Type B pancreatic cell (in vitro differentiated cells): ENCODE results near the gene ITGAE. TPM values are rescaled to one million over a fixed set of nuclear protein-coding genes. Genes with fewer than 3 reads are reported as not detected.
"Not testable (repeated sequence)": the region's sequence is repeated elsewhere in the genome, so short reads cannot be mapped to it uniquely, and the experiment has no call there.

Experiments used
- DNase-seq: peaks from one replicate; pipeline ENCODE4 v3.0.0; 2021; ENCODE audit warnings: mixed read lengths; ENCODE audit not compliant: unreplicated experiment; ENCODE audit errors: extremely low spot score
- H3K27ac Mint-ChIP-seq: 2 replicates; pipeline ENCODE4 v1.8.0; 2021; ENCODE audit warnings: mild to moderate bottlenecking, mixed read lengths
- H3K27me3 Mint-ChIP-seq: 2 replicates; pipeline ENCODE4 v1.8.0; 2021; ENCODE audit warnings: mixed read lengths
- H3K36me3 Mint-ChIP-seq: 2 replicates; pipeline ENCODE4 v1.8.0; 2021; ENCODE audit warnings: mixed read lengths
- H3K4me1 Mint-ChIP-seq: one replicate; pipeline ENCODE4 v1.8.0; 2021; ENCODE audit warnings: mixed read lengths; ENCODE audit not compliant: unreplicated experiment
- H3K4me3 Mint-ChIP-seq: 2 replicates; pipeline ENCODE4 v1.8.0; 2021; ENCODE audit warnings: mild to moderate bottlenecking, mixed read lengths
- H3K9me3 Mint-ChIP-seq: 2 replicates; pipeline ENCODE4 v1.8.0; 2021; ENCODE audit warnings: mixed read lengths
- CTCF ChIP-seq: fragments of 200-600 bp; sonication (generic); conservative IDR thresholded peaks from 2 replicates; pipeline ENCODE4 v1.5.0; 2021; ENCODE audit warnings: antibody characterized with exemption, mild to moderate bottlenecking
- total RNA-seq: library from RNA; stranded (reverse); gene quantifications from 2 replicates; pipeline ENCODE4 v1.2.1, GENCODE V29; 2021; ENCODE audit warnings: low replicate concordance

Gene ITGAE
- total RNA-seq, 1 donor from 2014 or later: 28.8 TPM

GRCh38 chr17:3845621-3846436, 44.8 kb upstream of the ITGAE start, which contains the start of gene NCBP3:
NCBP3 (minus strand) TSS chr17:3846246; CDS start chr17:3846223, 23 bp downstream.
- peak within 1 kb of the TSS; percentile 91 for H3K27ac Mint-ChIP-seq
- TF ChIP-seq CTCF: peak; percentile 98
- H3K4me1 Mint-ChIP-seq: peaks cover 13% of the 10 kb centered on the region
- DNase-seq: peak; percentile 95
- H3K9me3 Mint-ChIP-seq: no peaks in the 10 kb centered on the region
- H3K36me3 Mint-ChIP-seq: peaks cover 8% of the 10 kb centered on the region
- peaks cover 3% of the 10 kb centered on the region for H3K27me3 Mint-ChIP-seq
- H3K4me3 Mint-ChIP-seq: peak within 1 kb of the TSS; percentile 96

- H3K27ac Mint-ChIP-seq: peak overlapping the region; percentile 91
- H3K36me3 Mint-ChIP-seq: peaks cover 8% of the 10 kb centered on the region
- peaks cover 13% of the 10 kb centered on the region for H3K4me1 Mint-ChIP-seq
- H3K4me3 Mint-ChIP-seq: peak overlapping the region; percentile 96
- TF ChIP-seq CTCF: no peak
- DNase-seq: no peak
- H3K9me3 Mint-ChIP-seq: no peaks in the 10 kb centered on the region
- H3K27me3 Mint-ChIP-seq: peaks cover 3% of the 10 kb centered on the region
Measured at GRCh38 chr17:3845291-3845620, 44.3 kb upstream of the ITGAE start.

- not testable (repeated sequence) for H3K27ac Mint-ChIP-seq, DNase-seq, H3K9me3 Mint-ChIP-seq, H3K27me3 Mint-ChIP-seq
- H3K4me1 Mint-ChIP-seq: peaks cover 15% of the 10 kb centered on the region
- H3K4me3 Mint-ChIP-seq: peak overlapping the region; percentile 96
- peaks cover 13% of the 10 kb centered on the region for H3K36me3 Mint-ChIP-seq
Measured at GRCh38 chr17:3844556-3844955, 43.6 kb upstream of the ITGAE start.

GRCh38 chr17:3843935-3844516, 43.0 kb upstream of the ITGAE start:
- DNase-seq: no peak

GRCh38 chr17:3838206-3838605, 37.2 kb upstream of the ITGAE start:
- peak overlapping the region; percentile 35 for H3K4me3 Mint-ChIP-seq

More at GRCh38 chr17:3843935-3844516, 43.0 kb upstream of the ITGAE start:
- Mint-ChIP-seq H3K4me3 (peak overlapping the region; percentile 96), H3K27me3 (no peaks in the 10 kb centered on the region), H3K9me3 (no peaks in the 10 kb centered on the region), H3K4me1 (peaks cover 16% of the 10 kb centered on the region), H3K27ac (peak overlapping the region; percentile 78), H3K36me3 (peaks cover 14% of the 10 kb centered on the region)
- TF ChIP-seq CTCF: peak; percentile 70

More at GRCh38 chr17:3838206-3838605, 37.2 kb upstream of the ITGAE start:
- Mint-ChIP-seq H3K27me3 (no peaks in the 10 kb centered on the region), H3K9me3 (no peaks in the 10 kb centered on the region), H3K4me1 (peaks cover 11% of the 10 kb centered on the region), H3K27ac (peak overlapping the region; percentile 94), H3K36me3 (peaks cover 23% of the 10 kb centered on the region)
- TF ChIP-seq CTCF: no peak
- DNase-seq: no peak
